Neural cell (in vitro differentiated cells): ENCODE results near the gene TMEM131L. TPM values are rescaled to one million over a fixed set of nuclear protein-coding genes. Genes with fewer than 3 reads are reported as not detected.

ENCODE experiments used
- H2AFZ ChIP-seq: fragments of 200-600, 300-800 bp; sonication (generic), shearing (Covaris generic); 2 replicates; pipeline ENCODE4 v1.6.0; 2014; ENCODE audit warnings: low read depth, mild to moderate bottlenecking, antibody characterized with exemption, low read length, moderate library complexity
- H3F3A ChIP-seq: fragments of 200-600 bp; shearing (Covaris generic); 2 replicates; pipeline ENCODE4 v1.6.1; 2016; ENCODE audit warnings: mild to moderate bottlenecking, moderate library complexity, mixed read lengths, antibody characterized with exemption, low read length; ENCODE audit not compliant: insufficient read depth, poor library complexity, severe bottlenecking
- H3K27ac ChIP-seq: fragments of 200-600, 300-800 bp; sonication (generic), shearing (Covaris generic); 2 replicates; pipeline ENCODE4 v1.5.1; 2014; ENCODE audit warnings: mild to moderate bottlenecking, low read length, moderate library complexity
- H3K27me3 ChIP-seq: fragments of 300-800, 200-600 bp; sonication (generic), shearing (Covaris generic); 2 replicates; pipeline ENCODE4 v1.6.0; 2014; ENCODE audit warnings: mild to moderate bottlenecking, low read depth, low read length, moderate library complexity; ENCODE audit not compliant: insufficient read depth
- H3K36me3 ChIP-seq: fragments of 300-800, 200-600 bp; sonication (generic), shearing (Covaris generic); 2 replicates; pipeline ENCODE4 v1.5.1; 2014; ENCODE audit warnings: mild to moderate bottlenecking, antibody characterized with exemption, low read length, moderate library complexity; ENCODE audit not compliant: insufficient read depth
- H3K4me2 ChIP-seq: fragments of 300-800, 200-600 bp; sonication (generic), shearing (Covaris generic); 2 replicates; pipeline ENCODE4 v1.6.0; 2014; ENCODE audit warnings: mild to moderate bottlenecking, low read length
- H3K4me3 ChIP-seq: fragments of 300-800, 200-600 bp; sonication (generic), shearing (Covaris generic); 2 replicates; pipeline ENCODE4 v1.5.1; 2014; ENCODE audit warnings: mild to moderate bottlenecking, low read length, moderate library complexity
- H3K79me2 ChIP-seq: fragments of 200-600 bp; shearing (Covaris generic); replicated peaks from 2 replicates; pipeline ENCODE4 v1.6.0; 2014; ENCODE audit warnings: mild to moderate bottlenecking, low read length, moderate library complexity; ENCODE audit not compliant: insufficient read depth
- H3K9ac ChIP-seq: fragments of 300-800, 200-600 bp; sonication (generic), shearing (Covaris generic); 2 replicates; pipeline ENCODE4 v1.6.1; 2016; ENCODE audit warnings: mild to moderate bottlenecking, low read length, mixed read lengths
- H3K9me2 ChIP-seq: fragments of 200-600 bp; shearing (Covaris generic); 2 replicates; pipeline ENCODE4 v1.6.1; 2016; ENCODE audit warnings: mild to moderate bottlenecking, low read length, mixed read lengths; ENCODE audit not compliant: insufficient read depth
- H3K9me3 ChIP-seq: fragments of 200-600, 300-800 bp; sonication (generic), shearing (Covaris generic); 2 replicates; pipeline ENCODE4 v1.6.1; 2016; ENCODE audit warnings: mild to moderate bottlenecking, mixed run types, low read length, moderate library complexity, mixed read lengths
- H4K20me1 ChIP-seq: fragments of 200-600 bp; shearing (Covaris generic); 2 replicates; pipeline ENCODE4 v1.6.1; 2016; ENCODE audit warnings: mild to moderate bottlenecking, mixed run types; ENCODE audit not compliant: insufficient read depth
- CTCF ChIP-seq: fragments of 450-650 bp; IDR thresholded peaks from 2 replicates; pipeline ENCODE4 v1.5.1; 2014; ENCODE audit warnings: antibody characterized with exemption, mild to moderate bottlenecking, moderate library complexity; ENCODE audit not compliant: poor library complexity, severe bottlenecking
- EP300 ChIP-seq: fragments of 450-650 bp; conservative IDR thresholded peaks from 2 replicates; pipeline ENCODE4 v1.6.1; 2014; ENCODE audit warnings: antibody characterized with exemption, mild to moderate bottlenecking, moderate library complexity; ENCODE audit not compliant: poor library complexity, severe bottlenecking
- EZH2 ChIP-seq: fragments of 200-600, 300-800 bp; shearing (Covaris generic), sonication (generic); IDR thresholded peaks from 2 replicates; pipeline ENCODE4 v1.6.1; 2014; ENCODE audit warnings: antibody characterized with exemption, low read length, borderline replicate concordance, mild to moderate bottlenecking; ENCODE audit not compliant: insufficient read depth, poor library complexity, severe bottlenecking
- MXI1 ChIP-seq: fragments of 450-650 bp; conservative IDR thresholded peaks from 2 replicates; pipeline ENCODE4 v1.6.1; 2014; ENCODE audit warnings: antibody characterized with exemption, mild to moderate bottlenecking; ENCODE audit not compliant: poor library complexity, severe bottlenecking
- RAD21 ChIP-seq: fragments of 450-650 bp; conservative IDR thresholded peaks from 2 replicates; pipeline ENCODE4 v1.6.1; 2014; ENCODE audit warnings: antibody characterized with exemption, mild to moderate bottlenecking, moderate library complexity
- REST ChIP-seq: IDR thresholded peaks from 2 replicates; pipeline ENCODE4 v1.6.1; 2012; ENCODE audit warnings: borderline replicate concordance
- SMC3 ChIP-seq: fragments of 450-650 bp; conservative IDR thresholded peaks from 2 replicates; pipeline ENCODE4 v1.6.1; 2014; ENCODE audit warnings: antibody characterized with exemption, mild to moderate bottlenecking, moderate library complexity; ENCODE audit not compliant: poor library complexity
- TAF1 ChIP-seq: IDR thresholded peaks from 2 replicates; pipeline ENCODE4 v1.6.1; 2012; ENCODE audit warnings: low read depth
- polyA plus RNA-seq: library from polyadenylated mRNA; depleted of rRNA; stranded (reverse); fragments of >200 nt; gene quantifications from 2 replicates; pipeline ENCODE4 v1.2.3, GENCODE V29; 2014

The TMEM131L gene
- polyA plus RNA-seq, 1 donor from 2014 or later, result 11.1 TPM

- Histone ChIP-seq H3F3A (no peaks in the 10 kb centered on the region), H3K79me2 (no peaks in the 10 kb centered on the region), H3K9ac (no peak overlapping the region), H3K4me3 (no peak overlapping the region), H3K27me3 (no peaks in the 10 kb centered on the region), H3K27ac (no peak overlapping the region), H4K20me1 (no peaks in the 10 kb centered on the region), H3K9me2 (no peaks in the 10 kb centered on the region), H3K36me3 (no peaks in the 10 kb centered on the region), H3K4me2 (no peak overlapping the region), H3K9me3 (no peaks in the 10 kb centered on the region), H2AFZ (no peak overlapping the region)
- TF ChIP-seq EP300 (no peak), REST (no peak), RAD21 (no peak), CTCF (no peak), SMC3 (no peak), MXI1 (no peak)
These were observed 45.8 kb upstream of the TMEM131L start for GRCh38 chr4:153420361-153420760.

- no peaks in the 10 kb centered on the region for H4K20me1 ChIP-seq
- no peak overlapping the region for H3K4me3 ChIP-seq
- H3K36me3 ChIP-seq, result no peaks in the 10 kb centered on the region
- H3K9me3 ChIP-seq, result no peaks in the 10 kb centered on the region
- H3K9me2 ChIP-seq, result no peaks in the 10 kb centered on the region
- no peak overlapping the region for H3K9ac ChIP-seq
- no peaks in the 10 kb centered on the region for H3K79me2 ChIP-seq
- no peaks in the 10 kb centered on the region for H3K27me3 ChIP-seq
- no peak overlapping the region for H2AFZ ChIP-seq
- no peak overlapping the region for H3K4me2 ChIP-seq
- no peak overlapping the region for H3K27ac ChIP-seq
- TF ChIP-seq CTCF (no peak), EP300 (no peak), SMC3 (no peak), RAD21 (no peak), TAF1 (no peak), REST (no peak), EZH2 (no peak)
- no peaks in the 10 kb centered on the region for H3F3A ChIP-seq
These were observed 44.2 kb upstream of the TMEM131L start for GRCh38 chr4:153421941-153422340.
